KG1 (cell line): ENCODE results near the gene RBPJL.

Experiments used
- DNase-seq: peaks from one replicate; lab custom pipeline; 2025; lab: John Stamatoyannopoulos, UW

Gene RBPJL

DNA sequence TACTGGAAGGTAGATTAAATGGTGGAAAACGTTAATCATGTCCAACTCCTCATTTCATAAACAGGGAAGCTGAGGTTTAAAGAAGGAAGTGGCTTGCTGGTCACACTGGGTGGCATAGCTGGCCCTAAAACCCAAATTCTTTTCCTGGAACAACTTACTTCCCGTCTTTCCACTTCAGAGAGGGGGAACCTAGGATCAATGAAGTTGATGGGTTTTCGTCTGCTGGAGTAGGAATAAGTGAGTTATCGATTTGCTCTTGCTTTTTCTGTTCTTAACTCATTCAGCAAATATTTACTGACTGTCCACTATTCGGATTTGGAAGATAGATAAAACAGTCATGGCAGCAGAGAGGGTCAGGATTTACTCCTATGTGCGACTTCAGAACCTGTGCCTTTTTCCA, 55.2 kb downstream of the RBPJL start:
- DNase-seq = no peak

DNA sequence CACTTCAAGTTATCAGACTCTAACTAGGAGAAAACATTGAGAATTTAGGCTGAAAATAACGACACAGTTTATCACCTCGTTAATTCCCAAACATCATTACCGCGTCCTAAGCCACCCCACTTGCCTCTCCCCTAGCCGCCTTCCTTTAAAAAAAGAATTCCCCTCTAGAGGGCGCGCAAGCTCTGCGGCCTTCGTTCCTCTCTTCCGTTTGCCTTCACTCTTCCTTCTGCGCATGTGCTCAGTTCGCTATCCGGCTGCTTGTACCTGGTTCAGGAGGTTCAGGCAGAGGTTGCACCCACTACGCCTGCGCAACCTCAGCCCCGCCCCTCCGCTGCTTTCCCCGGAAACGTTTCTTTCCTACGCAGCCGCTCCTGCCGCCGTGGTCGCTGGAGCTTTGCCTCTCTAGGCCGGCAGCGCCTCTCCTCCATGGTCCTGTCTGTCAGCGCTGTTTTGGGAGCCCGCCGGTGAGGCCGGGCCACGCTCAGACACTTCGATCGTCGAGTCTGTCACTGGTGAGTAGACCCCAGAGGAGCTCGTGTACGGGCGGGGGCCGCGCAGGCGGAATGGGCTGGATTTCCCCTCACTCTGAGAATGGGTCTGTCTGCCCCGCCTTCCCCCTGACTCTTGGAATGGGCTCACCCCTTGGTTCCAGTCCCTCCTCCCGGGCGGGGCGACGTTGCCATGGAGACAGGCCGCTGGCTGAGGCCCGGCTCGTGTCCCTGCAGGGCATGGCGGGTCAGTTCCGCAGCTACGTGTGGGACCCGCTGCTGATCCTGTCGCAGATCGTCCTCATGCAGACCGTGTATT, 56.4 kb downstream of the RBPJL start, which contains the start of gene SYS1:
SYS1 (plus strand) TSS at position 353 of the 807 bp plus-strand sequence; CDS start at position 729, 376 bp downstream.
- DNase-seq = peak; percentile 96

DNA sequence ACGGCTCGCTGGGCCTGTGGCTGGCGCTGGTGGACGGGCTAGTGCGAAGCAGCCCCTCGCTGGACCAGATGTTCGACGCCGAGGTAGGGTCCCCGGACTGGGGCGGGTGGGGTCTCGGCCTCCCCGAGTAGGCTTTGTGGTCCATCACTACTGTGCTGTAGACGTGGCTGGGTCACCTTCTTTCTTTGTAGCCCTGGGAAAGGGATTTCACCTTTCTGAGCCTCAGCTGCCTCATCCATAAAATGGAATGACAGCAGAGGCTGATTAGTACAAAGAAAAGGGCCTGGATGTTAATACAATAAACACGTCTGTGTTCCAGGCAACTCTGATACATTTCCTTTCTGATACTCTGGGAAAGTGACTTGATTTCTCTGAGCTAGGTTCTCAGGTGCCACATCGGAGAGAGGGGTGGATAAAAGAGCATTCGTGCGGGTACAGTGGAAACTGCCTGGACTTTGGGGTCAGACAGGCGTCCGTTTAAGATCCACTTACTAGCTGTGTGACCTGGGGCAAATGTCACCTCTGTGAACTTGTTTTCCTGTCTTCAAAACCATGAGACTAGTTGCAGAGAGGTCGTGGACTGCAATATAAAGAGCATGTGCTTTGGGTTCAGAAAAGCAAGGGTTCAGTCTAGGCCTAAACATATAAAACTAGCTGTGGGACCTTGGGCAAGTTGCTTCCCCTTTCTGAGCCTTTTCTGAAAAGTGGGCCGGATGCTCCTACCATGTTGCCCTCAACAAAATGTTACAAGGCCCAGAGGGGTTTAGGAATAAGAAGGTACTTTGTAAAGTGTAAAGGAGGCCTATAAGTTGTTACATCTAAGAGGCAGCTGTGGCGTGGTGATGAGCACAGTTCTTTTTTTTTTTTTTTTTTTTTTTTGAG, 57.2 kb downstream of the RBPJL start:
- no peak for DNase-seq

DNA sequence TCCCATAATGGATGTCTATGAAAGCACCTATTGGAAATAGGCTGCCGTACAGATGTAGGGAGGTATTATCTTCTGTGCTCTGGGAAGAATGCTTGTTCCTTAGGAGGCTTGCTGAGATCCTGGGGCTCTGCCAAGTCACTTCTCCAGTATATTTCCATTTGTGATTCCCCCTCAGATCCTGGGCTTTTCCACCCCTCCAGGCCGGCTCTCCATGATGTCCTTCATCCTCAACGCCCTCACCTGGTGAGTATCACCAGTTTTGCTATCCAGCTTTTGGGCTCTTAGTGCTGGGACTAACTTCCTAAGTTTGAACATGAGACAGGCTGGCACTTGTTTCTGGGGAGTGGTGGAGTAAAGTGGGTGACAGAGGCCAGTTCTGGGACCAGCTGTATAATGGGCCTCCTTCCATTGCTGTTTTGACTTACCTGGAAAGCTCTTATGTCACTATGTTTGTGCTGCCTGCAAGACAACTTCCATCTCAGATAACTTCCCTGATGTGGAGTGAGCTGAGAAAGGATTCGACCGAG, 58.9 kb downstream of the RBPJL start:
- no peak for DNase-seq

DNA sequence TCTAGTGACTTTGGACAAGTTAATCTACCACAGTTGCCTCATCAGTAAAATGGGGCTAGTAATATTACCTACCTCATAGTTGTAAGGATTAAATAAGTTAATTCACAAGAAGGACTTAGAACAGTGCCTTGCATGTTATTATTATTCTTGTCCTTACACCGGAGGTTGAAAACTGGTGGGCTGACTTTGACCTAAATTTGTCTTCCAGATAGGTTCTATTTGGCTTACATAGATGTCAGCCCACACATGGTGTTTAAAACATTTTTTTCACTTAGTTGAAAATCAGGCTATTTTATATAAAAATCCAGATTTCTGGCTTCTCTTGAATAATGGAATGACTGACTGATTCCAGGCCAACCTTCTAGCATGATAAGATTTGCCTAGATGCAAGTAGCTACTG, 59.6 kb downstream of the RBPJL start:
- no peak for DNase-seq

DNA sequence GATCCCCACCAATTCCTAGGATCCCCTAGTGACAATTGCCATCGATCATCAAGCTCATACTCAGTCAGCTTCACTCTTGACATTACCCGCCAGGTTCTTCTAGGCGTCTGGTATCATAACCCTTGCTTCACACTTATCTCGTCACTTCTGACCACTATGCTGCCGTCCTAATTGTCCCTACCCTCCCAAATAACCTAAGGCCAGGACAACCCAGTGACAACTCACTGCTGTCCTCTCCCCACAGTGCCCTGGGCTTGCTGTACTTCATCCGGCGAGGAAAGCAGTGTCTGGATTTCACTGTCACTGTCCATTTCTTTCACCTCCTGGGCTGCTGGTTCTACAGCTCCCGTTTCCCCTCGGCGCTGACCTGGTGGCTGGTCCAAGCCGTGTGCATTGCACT, 60.0 kb downstream of the RBPJL start:
- DNase-seq = no peak

DNA sequence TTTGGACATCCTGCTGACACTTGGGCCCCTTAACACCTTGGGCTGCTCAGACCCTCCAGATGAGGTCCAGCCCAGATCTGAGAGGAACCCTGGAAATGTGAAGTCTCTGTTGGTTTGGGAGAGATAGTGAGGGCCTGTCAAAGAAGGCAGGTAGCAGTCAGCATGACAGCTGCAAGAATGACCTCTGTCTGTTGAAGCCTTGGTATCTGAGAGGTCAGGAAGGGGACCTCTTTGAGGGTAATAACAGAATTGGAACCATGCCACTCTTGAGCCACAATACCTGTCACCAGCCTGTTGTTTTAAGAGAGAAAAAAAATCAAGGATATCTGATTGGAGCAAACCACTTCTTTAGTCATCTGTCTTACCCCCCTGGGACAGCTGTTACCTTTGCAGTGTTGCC, 60.5 kb downstream of the RBPJL start:
- no peak for DNase-seq
